HG02588 (cell line): Measurements from ENCODE around the gene SNTA1.
"Not testable (repeated sequence)": the region's sequence is repeated elsewhere in the genome, so short reads cannot be mapped to it uniquely, and the experiment has no call there.

Experiments
- ATAC-seq: cut with Tn5 transposase; IDR thresholded peaks from one replicate; pipeline ENCODE4 v1.9.1; 2021; ENCODE audit warnings: mild to moderate bottlenecking, moderate library complexity; ENCODE audit not compliant: unreplicated experiment

SNTA1 gene

GRCh38 chr20:33433465-33434234 is 9.9 kb downstream of the SNTA1 start:
- ATAC-seq, result no peak

DNA sequence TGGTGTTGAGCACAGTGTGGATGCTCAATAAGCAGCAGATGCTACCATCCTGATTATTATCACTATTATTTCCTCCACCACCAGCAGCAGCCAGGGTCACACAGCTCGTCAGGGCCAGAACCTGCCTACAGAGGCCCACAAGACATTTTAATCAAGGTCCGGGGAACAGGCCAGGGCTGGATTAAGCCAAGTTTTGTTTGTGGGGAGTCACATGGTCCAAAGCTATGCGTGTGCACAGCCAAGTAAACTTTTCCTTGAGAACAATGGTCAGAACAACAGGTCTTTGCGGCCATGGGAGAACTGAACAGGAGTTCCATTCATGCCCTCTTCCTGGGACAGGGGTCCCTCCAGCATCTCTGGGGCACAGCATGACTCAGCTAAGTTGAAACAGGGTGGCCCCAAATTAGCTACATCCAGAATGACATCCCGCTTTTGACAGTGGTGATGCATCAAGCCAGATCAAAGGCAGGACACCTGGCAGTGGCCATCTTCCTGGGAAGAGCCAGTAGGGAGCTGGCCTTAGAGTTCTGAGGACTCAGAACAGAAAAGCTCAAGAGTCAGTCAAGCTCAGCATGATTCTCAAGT is 11.7 kb downstream of the SNTA1 start:
- ATAC-seq, result no peak

DNA sequence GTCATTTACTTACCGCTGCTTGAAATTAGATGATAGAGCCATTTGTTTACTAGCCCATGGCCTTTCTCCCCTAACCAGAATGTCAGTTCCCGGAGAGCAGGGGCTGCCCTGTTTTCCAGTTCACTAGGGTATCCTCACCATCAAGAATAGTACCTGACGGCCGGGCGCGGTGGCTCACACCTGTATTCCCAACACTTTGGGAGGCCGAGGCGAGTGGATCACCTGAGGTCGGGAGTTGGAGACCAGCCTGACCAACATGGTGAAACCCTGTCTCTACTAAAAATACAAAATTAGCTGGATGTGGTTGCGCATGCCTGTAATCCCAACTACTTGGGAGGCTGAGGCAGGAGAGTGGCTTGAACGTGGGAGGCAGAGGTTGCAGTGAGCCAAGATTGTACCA is 19.7 kb downstream of the SNTA1 start:
- not testable (repeated sequence) for ATAC-seq

DNA sequence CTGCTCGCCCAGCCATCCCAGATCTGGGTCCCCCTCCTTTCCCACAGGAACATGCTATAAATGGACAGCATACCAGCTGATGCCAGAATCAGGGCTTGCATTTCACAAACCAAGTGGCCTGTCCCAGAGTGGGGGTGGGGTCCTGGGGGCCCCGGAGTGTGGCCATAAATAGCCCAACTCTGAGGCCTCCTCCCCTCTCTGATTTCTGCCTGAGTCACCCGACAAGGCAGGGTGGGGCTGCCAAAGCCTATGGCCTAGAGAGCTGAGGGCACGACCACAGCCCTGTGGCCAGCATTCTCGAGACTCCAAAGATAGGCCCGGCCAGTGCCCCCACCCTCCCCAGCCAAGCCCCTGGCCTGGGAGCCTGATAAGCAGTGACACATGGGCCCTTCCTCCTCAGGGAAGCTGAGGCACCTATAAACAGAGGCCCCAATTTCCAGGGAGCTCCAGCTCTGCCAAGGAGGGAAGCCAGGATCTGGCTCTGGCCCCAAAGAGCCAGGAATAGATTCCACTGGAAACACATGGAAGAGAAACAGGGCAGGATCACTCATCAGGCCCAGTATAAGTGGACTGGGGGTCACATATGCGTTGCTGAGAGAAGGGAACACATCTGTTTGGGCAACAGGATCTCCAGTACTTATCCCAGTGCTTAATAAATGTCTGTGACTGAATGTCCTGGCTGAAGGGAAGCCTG is 20.3 kb downstream of the SNTA1 start:
- ATAC-seq, result no peak

GRCh38 chr20:33419140-33419974 is 24.2 kb downstream of the SNTA1 start:
- no peak for ATAC-seq

- ATAC-seq, result no peak
Measured at GRCh38 chr20:33418033-33418432, 25.5 kb downstream of the SNTA1 start.

- no peak for ATAC-seq
Measured at GRCh38 chr20:33415948-33416347, 27.6 kb downstream of the SNTA1 start.

- ATAC-seq, result no peak
Measured at GRCh38 chr20:33412484-33412838, 31.1 kb downstream of the SNTA1 start.

- no peak for ATAC-seq
Measured at GRCh38 chr20:33411711-33412483, 31.7 kb downstream of the SNTA1 start.

- ATAC-seq, result no peak
Measured at GRCh38 chr20:33411242-33411641, 32.3 kb downstream of the SNTA1 start.

GRCh38 chr20:33410081-33410742 is 33.4 kb downstream of the SNTA1 start:
- no peak for ATAC-seq

- no peak for ATAC-seq
Measured at GRCh38 chr20:33408716-33409654, 34.6 kb downstream of the SNTA1 start.

DNA sequence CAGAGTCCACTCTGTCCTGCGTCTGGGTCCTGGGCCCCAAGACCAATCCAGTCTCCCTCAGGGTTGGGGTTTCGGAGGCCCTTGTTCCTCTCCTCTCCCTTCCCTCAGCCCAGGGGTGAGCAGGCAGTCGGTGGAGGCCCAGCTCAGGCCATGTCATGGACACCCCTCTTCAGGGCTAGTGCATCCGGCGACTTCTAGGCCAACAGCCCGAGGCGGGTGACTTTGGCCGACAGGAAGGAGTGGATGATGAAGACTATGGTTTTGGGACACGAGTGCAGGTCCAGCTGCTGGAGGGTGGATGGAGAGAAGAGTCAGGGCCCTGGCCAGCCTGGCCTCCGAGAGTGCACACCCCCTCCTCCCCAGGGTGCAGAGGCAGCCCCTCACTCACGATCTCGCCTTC is 35.2 kb downstream of the SNTA1 start:
- no peak for ATAC-seq

DNA sequence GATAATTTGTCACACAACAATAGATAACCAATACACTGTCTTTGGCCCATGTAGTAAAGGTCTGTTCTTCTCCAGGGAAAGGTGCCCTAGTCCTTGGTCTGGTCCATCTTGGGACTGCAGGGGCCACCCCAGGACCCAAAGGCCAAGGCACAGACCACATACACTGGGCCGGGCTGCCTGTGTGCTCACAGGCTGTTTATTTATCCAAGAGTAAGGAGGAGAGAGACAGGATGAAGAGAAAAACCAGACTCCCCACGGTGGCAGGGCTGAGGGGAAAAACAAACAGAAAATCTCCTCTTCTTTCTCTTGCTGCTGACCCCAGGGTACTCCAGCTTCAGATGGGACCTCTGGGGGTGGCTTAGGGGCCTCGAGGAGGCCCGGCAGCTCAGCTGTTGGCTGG is 35.8 kb downstream of the SNTA1 start:
- ATAC-seq, result no peak

DNA sequence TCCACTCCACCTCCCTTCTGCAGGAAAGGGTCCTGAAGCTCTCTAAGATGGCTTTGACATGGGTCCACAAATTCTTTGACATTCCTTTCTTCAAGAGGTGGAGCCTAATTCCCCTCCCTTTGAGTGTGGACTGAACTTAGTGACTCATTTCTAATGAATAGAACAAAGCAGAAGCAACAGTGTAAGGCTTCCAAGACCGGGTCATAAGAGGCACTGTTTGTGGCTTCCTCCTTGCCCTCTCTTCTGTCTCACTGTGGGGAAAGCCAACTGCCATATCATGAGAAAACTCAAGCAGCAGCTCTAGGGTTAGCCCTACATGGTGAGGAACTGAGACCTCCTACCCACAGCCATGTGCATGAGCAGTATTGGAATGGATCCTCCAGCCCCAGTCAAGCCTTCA is 36.3 kb downstream of the SNTA1 start:
- no peak for ATAC-seq

GRCh38 chr20:33404281-33404680 is 39.3 kb downstream of the SNTA1 start:
- ATAC-seq, result no peak

- ATAC-seq, result no peak
Measured at GRCh38 chr20:33401921-33402369, 41.6 kb downstream of the SNTA1 start.

- ATAC-seq, result peak; percentile 83
Measured at GRCh38 chr20:33401184-33401920, 42.2 kb downstream of the SNTA1 start, which contains the start of gene CDK5RAP1. TSS of gene CDK5RAP1 (minus strand) at chr20:33401519. CDS start at chr20:33397064, 4,455 bp downstream.
